Chondrocyte (in vitro differentiated cells): ENCODE measurements around the gene ADGRB2. TPM values are rescaled to one million over a fixed set of nuclear protein-coding genes. Genes with fewer than 3 reads are reported as not detected.
A peak's percentile ranks its signal among the peaks of the same experiment; 100 is the strongest.

ENCODE experiments used
- DNase-seq: peaks from one replicate; pipeline ENCODE4 v3.0.0; 2021; ENCODE audit warnings: mixed read lengths, low spot score
- H3K27ac Mint-ChIP-seq: one replicate; pipeline ENCODE4 v1.8.0; 2021; ENCODE audit warnings: mild to moderate bottlenecking, moderate library complexity, mixed read lengths; ENCODE audit not compliant: unreplicated experiment
- H3K27me3 Mint-ChIP-seq: 2 replicates; pipeline ENCODE4 v1.8.0; 2021; ENCODE audit warnings: low read depth, mixed read lengths
- H3K36me3 Mint-ChIP-seq: 2 replicates; pipeline ENCODE4 v1.8.0; 2021; ENCODE audit warnings: low read depth, mixed read lengths
- H3K4me1 Mint-ChIP-seq: 2 replicates; pipeline ENCODE4 v1.8.0; 2021; ENCODE audit warnings: low read depth, mild to moderate bottlenecking, mixed read lengths
- H3K4me3 Mint-ChIP-seq: one replicate; pipeline ENCODE4 v1.8.0; 2021; ENCODE audit warnings: mild to moderate bottlenecking, moderate library complexity, mixed read lengths; ENCODE audit not compliant: unreplicated experiment
- H3K9me3 Mint-ChIP-seq: 2 replicates; pipeline ENCODE4 v1.8.0; 2021; ENCODE audit warnings: low read depth, mixed read lengths
- long read RNA-seq: library from polyadenylated mRNA; stranded (forward); transcript quantifications from one replicate; pipeline ENCODE4 v2.0.0, GENCODE V29; 2021
- total RNA-seq: library from RNA; stranded (reverse); gene quantifications from 3 replicates; pipeline ENCODE4 v1.2.1, GENCODE V29; 2021
- TF ChIP-seq, protein P1 (sequence below): fragments of 200-600 bp; sonication (generic); IDR thresholded peaks from 2 replicates; pipeline ENCODE4 v1.5.0; 2021; ENCODE audit warnings: antibody characterized with exemption, mild to moderate bottlenecking, moderate library complexity

ADGRB2 gene
- 11.9 to 20.4 TPM (median 12.2 TPM) in 3 replicates for total RNA-seq
- long read RNA-seq, partial matches to known transcripts: 7 of 21 reads
- long read RNA-seq, other reads (novel, unspliced or antisense): 14 of 21 reads

GRCh38 chr1:31764312-31765040 lies at the start of gene ADGRB2:
ADGRB2 (minus strand) TSS chr1:31764340; CDS start chr1:31757221, 7,119 bp downstream.
- no peaks in the 10 kb centered on the region for H3K27me3 Mint-ChIP-seq
- no peak within 1 kb of the TSS for H3K27ac Mint-ChIP-seq
- no peaks in the 10 kb centered on the region for H3K36me3 Mint-ChIP-seq

GRCh38 chr1:31812158-31812829 lies 48.2 kb upstream of the ADGRB2 start:
- Mint-ChIP-seq H3K27ac (no peak overlapping the region), H3K9me3 (no peaks in the 10 kb centered on the region), H3K4me1 (no peaks in the 10 kb centered on the region), H3K4me3 (no peak overlapping the region), H3K36me3 (no peaks in the 10 kb centered on the region), H3K27me3 (no peaks in the 10 kb centered on the region)
- TF ChIP-seq, protein P1, sequence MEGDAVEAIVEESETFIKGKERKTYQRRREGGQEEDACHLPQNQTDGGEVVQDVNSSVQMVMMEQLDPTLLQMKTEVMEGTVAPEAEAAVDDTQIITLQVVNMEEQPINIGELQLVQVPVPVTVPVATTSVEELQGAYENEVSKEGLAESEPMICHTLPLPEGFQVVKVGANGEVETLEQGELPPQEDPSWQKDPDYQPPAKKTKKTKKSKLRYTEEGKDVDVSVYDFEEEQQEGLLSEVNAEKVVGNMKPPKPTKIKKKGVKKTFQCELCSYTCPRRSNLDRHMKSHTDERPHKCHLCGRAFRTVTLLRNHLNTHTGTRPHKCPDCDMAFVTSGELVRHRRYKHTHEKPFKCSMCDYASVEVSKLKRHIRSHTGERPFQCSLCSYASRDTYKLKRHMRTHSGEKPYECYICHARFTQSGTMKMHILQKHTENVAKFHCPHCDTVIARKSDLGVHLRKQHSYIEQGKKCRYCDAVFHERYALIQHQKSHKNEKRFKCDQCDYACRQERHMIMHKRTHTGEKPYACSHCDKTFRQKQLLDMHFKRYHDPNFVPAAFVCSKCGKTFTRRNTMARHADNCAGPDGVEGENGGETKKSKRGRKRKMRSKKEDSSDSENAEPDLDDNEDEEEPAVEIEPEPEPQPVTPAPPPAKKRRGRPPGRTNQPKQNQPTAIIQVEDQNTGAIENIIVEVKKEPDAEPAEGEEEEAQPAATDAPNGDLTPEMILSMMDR: no peak
- DNase-seq: no peak

More at GRCh38 chr1:31764312-31765040, at the start of gene ADGRB2:
- Mint-ChIP-seq H3K4me1 (peaks cover 34% of the 10 kb centered on the region), H3K4me3 (peak within 1 kb of the TSS; percentile 79), H3K9me3 (no peaks in the 10 kb centered on the region)
- TF ChIP-seq, protein P1: peak; percentile 38
- no peak for DNase-seq

DNA sequence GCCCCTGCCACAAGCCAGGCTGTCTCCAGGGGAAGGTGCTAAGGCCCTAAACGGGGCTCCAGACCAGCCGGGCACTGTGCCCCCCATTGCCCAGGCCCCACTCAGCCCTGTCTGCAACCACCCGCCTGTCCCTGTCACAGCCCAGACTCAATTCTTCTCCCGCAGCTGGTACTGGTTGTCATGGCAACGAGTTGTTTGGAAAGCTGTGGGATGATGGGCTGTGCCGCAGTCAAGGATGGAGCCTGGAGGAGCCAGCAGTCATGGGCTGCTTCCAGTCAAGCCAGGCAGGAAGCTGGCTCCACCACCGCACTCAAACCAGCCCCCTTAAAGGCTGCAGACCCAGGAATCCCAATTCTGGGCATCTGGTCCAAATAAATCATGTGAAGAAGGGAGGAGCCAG lies 47.5 kb upstream of the ADGRB2 start:
- no peaks in the 10 kb centered on the region for H3K36me3 Mint-ChIP-seq
- H3K9me3 Mint-ChIP-seq: no peaks in the 10 kb centered on the region
- H3K4me3 Mint-ChIP-seq: no peak overlapping the region
- H3K27me3 Mint-ChIP-seq: no peaks in the 10 kb centered on the region
- H3K27ac Mint-ChIP-seq: no peak overlapping the region
- no peak for DNase-seq
- TF ChIP-seq, protein P1: no peak
- no peaks in the 10 kb centered on the region for H3K4me1 Mint-ChIP-seq

DNA sequence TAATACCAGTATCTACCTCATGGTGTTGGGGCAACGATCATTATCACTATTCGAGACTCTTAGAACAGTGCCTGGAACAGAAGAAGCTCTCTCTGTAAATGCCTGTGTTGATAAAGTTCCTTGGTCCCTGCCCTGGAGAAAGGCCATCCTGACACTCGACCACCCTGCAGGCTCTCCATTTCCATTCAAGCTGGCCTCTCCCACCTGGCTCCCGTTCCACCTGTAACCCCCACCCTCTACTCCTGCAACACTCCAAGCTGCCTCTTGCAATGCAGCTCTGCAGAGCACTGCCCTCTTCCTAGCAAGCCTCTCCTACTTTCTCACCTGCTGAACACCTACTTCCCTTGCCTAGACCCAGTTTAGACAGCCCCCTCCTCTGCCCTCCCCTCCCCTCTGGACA lies 45.6 kb upstream of the ADGRB2 start:
- no peak for DNase-seq

More for the DNA sequence above, 45.6 kb upstream of the ADGRB2 start:
- H3K4me3 Mint-ChIP-seq: no peak overlapping the region
- H3K27me3 Mint-ChIP-seq: no peaks in the 10 kb centered on the region
- H3K27ac Mint-ChIP-seq: no peak overlapping the region
- no peaks in the 10 kb centered on the region for H3K9me3 Mint-ChIP-seq
- H3K36me3 Mint-ChIP-seq: no peaks in the 10 kb centered on the region
- no peaks in the 10 kb centered on the region for H3K4me1 Mint-ChIP-seq
- TF ChIP-seq, protein P1: no peak
